SK-MEL-5 (cell line): ENCODE results near the gene PPP2R5D. TPM values are rescaled to one million over a fixed set of nuclear protein-coding genes. Genes with fewer than 3 reads are reported as not detected.
"Not testable (repeated sequence)": the region's sequence is repeated elsewhere in the genome, so short reads cannot be mapped to it uniquely, and the experiment has no call there.

Experiments
- DNase-seq: peaks from one replicate; pipeline ENCODE4 v3.0.0-alpha.2; 2016; ENCODE audit warnings: low read depth, low spot score
- in situ Hi-C: cut with HindIII; loops from 2 replicates; pipeline ENCODE4 v1.10.0; 2016; ENCODE audit warnings: low sequenced_read_pairs, high pct_unique_total_duplicates, low pct_unique_long_range_greater_than_20kb
- polyA plus RNA-seq, 2 experiments: library from polyadenylated mRNA; depleted of rRNA; stranded (reverse); fragments of >200 nt; gene quantifications; 2 replicates each; pipeline ENCODE4 v1.2.3, GENCODE V29; 2015
- total RNA-seq: library from RNA; depleted of rRNA; stranded (reverse); fragments of >200 nt; shearing (Covaris generic); gene quantifications from 2 replicates; pipeline ENCODE4 v1.2.3, GENCODE V29; 2014; rRNA removed

Gene PPP2R5D
- total RNA-seq = 37.3 and 39.1 TPM in 2 replicates
- 42.1 and 69.3 TPM in 2 replicates for polyA plus RNA-seq (2015; cell fraction: cytosol; rRNA removed)
- 27.7 and 40.7 TPM in 2 replicates for polyA plus RNA-seq (2015; cell fraction: nucleus; rRNA removed)

GRCh38 chr6:42984001-42984923 is at the start of gene PPP2R5D:
PPP2R5D (plus strand) TSS chr6:42984570; CDS start chr6:42984678, 108 bp downstream.
- DNase-seq = peak; percentile 99
- in situ Hi-C loops = no loop called here

- DNase-seq = no peak
- in situ Hi-C loops = no loop called here
Observed at GRCh38 chr6:42935322-42935721, 49.0 kb upstream of the PPP2R5D start.

GRCh38 chr6:42936398-42936797 is 48.0 kb upstream of the PPP2R5D start:
- DNase-seq = no peak
- in situ Hi-C loops = no loop called here

GRCh38 chr6:42937548-42938427 is 46.6 kb upstream of the PPP2R5D start:
- DNase-seq = no peak
- in situ Hi-C loops = no loop called here

DNA sequence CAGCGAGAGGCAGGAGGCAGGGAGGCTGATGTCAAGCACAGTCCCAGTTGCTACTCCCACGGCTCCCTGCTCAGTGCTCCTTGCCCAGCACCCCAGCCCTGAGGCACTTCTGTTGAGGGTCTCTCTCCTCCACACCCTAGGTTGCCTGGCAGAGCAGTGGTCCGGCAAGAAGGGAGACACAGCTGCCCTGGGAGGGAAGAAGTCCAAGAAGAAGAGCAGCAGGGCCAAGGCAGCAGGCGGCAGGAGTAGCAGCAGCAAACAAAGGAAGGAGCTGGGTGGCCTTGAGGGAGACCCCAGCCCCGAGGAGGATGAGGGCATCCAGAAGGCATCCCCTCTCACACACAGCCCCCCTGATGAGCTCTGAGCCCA is 46.0 kb upstream of the PPP2R5D start:
- in situ Hi-C loops = no loop called here

DNA sequence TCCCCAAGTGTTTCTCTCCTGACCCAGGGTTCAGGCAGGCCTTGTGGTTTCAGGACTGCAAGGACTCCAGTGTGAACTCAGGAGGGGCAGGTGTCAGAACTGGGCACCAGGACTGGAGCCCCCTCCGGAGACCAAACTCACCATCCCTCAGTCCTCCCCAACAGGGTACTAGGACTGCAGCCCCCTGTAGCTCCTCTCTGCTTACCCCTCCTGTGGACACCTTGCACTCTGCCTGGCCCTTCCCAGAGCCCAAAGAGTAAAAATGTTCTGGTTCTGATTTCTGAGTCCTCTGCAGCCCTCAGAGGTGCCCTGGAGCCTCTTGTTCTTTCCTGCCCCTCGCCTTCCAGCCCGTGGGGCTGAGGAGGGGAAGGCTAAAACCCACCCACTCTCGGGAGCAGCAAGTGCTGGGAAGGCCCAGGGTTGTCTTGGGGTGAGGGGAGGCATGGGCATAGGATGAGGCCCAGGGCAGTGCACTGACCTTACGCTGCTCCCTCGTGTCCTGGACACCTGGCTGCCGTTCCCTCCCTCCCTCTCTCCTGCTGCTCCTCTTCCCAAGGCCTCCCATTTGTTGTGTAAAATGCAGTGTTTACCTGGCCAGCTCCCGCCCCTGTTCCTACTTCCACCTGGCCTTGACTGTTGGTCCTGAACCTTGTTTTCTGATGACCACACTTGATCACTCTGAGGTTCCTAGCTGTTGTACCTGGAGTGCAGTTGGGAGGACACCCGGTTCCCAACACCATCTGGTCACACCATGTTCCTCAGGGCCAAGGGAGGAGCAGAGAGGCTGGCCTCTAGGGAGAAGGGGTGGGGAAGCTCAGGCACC is 45.2 kb upstream of the PPP2R5D start:
- in situ Hi-C loops = no loop called here

More for the DNA sequence above, 46.0 kb upstream of the PPP2R5D start:
- DNase-seq = no peak

DNA sequence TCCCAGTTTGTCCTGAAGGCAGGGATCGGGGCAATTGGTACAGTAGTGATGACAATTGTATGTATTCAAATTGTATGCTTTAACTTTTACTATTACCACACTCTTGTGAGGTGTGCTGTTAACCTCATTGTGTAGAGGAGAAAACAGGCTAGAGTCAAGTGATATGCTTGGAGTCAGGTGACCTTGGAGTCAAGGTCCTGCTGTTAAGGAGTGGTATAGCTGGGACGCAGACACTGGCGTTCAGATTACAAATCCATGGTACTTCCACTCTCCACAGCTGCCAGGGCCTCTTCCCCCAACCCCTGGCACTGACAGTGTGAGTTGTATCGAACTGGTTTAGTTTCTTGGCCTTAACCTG is 44.6 kb upstream of the PPP2R5D start:
- in situ Hi-C loops = no loop called here
- DNase-seq = no peak

More for the DNA sequence above, 45.2 kb upstream of the PPP2R5D start:
- DNase-seq = no peak

- in situ Hi-C loops = no loop called here
- DNase-seq = no peak
Observed at GRCh38 chr6:42940493-42941045, 43.8 kb upstream of the PPP2R5D start.

- in situ Hi-C loops, DNase-seq: not testable (repeated sequence)
Observed at GRCh38 chr6:42941356-42941755, 43.0 kb upstream of the PPP2R5D start.

DNA sequence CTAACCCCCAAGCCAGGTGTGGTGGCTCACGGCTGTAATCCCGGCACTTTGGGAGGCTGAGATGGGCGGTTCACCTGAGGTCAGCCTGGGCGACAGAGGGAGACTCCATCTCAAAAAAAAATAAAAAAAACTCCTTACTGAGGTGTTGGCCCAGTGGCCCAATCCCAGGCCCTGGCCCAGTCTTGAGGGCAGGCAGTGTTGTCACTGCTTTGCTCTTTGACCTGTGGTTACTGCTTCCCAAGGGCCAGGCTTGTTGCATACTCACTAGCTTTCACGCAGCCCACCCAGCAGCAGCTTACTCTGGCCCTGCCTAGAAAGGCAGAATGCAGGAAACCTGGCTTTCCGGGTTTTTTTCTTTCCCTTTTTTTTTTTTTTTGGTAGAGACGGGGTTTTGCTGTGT is 41.9 kb upstream of the PPP2R5D start:
- in situ Hi-C loops = no loop called here

GRCh38 chr6:42947950-42948349 is 36.4 kb upstream of the PPP2R5D start:
- DNase-seq = no peak
- in situ Hi-C loops = no loop called here

More for the DNA sequence above, 41.9 kb upstream of the PPP2R5D start:
- DNase-seq = no peak

DNA sequence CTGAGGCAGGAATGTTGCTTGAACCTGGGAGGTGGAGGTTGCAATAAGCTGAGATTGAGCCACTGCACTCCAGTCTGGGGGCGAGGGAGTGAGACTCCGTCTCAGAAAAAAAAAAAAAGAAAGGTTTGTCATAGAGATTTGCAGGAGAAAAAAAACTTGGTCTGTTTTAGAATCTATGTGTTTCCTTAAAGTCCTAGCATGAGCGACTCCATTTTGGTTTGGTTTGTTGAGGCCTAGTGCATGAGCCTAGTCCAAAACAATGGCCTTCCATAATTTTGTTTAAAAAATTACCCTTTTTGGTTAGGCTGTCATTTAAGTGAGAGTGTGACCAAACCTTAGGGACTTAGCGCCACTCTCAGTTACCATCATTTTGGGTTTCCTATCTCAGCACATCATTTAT is 32.0 kb upstream of the PPP2R5D start:
- DNase-seq = no peak
- in situ Hi-C loops = no loop called here

DNA sequence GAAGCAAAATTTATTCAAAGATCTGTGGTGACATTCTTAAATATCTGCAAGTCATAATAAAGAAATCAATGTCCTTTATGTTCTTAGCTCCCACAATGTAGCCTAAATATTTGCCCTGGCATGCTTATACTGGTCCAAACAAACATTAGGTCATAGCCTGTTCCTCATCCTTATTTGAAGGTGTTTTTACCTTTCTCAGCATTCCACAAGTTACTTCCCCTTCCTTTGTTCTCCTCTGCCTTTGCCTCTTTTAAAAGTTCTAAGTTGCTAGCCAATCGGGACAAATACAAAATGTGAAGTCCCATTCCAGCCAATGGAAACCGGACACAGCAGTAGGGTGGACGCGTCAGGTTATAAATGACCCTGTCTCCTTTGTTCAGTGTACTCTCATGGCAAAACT is 30.0 kb upstream of the PPP2R5D start:
- DNase-seq, in situ Hi-C loops: not testable (repeated sequence)

DNA sequence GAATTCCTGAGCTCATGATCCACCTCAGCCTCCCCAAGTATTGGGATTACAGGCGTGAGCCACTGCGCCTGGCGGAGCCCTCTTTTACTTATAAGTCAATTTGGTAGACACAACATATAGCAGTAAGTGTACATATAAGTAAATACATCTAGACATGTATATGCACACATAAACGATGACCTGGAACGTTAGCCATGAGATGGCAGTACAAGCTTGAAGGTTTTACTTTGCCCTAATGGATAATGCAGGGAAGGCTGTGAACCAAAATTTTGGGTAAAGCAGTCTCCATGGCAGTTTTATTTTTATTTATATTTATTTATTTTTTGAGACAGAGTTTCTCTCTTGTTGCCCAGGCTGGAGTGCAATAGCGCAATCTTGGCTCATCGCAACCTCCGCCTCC is 26.2 kb upstream of the PPP2R5D start:
- no peak for DNase-seq
- in situ Hi-C loops = no loop called here

DNA sequence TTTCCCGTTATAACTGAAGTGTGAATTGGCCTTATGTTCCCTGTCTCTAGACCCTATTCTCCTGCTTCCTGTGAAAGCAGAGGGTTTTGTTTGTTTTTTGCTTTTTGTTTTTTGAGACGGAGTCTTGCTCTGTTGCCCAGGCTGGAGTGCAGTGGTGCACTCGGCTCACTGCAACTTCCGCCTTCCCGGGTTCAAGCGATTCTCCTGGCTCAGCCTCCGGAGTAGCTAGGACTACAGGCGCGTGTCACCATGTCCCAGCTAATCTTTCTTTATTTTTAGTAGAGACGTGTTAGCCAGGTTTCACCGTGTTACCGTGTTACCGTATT is 24.5 kb upstream of the PPP2R5D start:
- in situ Hi-C loops = no loop called here
- DNase-seq = no peak

DNA sequence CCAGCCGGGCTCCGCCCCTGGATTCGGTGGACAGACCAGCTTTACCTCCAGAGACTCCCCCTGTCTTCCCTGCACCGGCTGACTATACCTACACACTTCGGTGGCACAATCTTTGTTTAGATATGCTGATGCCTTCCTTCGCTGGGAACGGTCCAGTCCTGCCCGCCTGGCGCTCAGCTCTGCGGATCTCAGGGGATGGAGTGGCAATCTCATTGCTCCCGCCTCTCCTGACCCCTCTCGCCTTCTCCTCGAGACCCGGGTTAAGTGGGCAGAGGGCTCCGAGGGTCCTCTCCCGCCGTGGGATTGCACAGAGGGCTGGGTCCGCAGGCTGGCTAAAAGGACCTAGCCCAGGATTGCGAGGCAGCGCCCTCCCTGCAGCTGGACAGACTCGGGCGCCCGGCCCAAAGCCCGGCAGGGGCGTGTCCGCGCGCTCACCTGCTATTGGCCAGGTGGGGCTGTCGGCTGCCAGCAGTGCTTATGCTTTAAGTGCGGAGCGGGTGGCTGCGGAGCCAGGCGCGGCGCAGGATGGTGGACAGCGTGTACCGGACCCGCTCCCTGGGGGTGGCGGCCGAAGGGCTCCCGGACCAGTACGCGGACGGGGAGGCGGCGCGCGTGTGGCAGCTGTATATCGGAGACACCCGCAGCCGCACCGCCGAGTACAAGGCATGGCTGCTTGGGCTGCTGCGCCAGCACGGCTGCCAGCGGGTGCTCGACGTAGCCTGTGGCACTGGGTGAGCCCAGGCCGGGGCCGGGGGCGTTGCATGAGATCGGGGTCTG is 23.9 kb upstream of the PPP2R5D start, which contains the start of gene GNMT:
GNMT (plus strand) TSS at position 512 of the 777 bp plus-strand sequence; CDS start at position 526, 14 bp downstream.
- in situ Hi-C loops = no loop called here
- DNase-seq = no peak
